ENCODE results near the gene ATP5IF1.
A peak's percentile ranks its signal among the peaks of the same experiment; 100 is the strongest.

Gene ATP5IF1

DNA sequence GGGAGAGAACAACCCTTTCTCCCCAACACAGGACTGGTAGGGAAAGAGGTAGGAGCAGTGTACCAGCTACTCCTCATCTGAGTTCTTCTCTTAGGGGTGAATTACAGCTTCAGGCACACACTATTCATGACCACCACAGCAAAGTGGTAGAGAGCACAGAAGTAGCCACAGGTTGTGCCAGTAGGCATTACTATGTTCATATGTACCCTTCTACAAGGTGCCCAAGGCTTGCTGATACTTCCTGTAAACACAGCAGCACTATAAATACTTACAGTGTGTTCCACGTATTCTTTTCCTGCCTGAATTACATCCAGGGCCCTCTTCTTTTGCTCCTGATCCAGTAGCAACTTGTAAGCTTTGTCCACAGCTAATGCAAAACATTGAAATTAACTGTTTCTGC, 26.2 kb upstream of the ATP5IF1 start:
- TF ChIP-seq, protein P1, sequence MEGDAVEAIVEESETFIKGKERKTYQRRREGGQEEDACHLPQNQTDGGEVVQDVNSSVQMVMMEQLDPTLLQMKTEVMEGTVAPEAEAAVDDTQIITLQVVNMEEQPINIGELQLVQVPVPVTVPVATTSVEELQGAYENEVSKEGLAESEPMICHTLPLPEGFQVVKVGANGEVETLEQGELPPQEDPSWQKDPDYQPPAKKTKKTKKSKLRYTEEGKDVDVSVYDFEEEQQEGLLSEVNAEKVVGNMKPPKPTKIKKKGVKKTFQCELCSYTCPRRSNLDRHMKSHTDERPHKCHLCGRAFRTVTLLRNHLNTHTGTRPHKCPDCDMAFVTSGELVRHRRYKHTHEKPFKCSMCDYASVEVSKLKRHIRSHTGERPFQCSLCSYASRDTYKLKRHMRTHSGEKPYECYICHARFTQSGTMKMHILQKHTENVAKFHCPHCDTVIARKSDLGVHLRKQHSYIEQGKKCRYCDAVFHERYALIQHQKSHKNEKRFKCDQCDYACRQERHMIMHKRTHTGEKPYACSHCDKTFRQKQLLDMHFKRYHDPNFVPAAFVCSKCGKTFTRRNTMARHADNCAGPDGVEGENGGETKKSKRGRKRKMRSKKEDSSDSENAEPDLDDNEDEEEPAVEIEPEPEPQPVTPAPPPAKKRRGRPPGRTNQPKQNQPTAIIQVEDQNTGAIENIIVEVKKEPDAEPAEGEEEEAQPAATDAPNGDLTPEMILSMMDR (IDR thresholded peaks at IDR 0.05; ENCODE audit: control insufficient read depth, insufficient read depth, low read depth, low read length, missing control alignments): no peak
- DNase-seq (ENCODE audit: low read depth): no peak
- no peak overlapping the region for H3K4me3 ChIP-seq (ENCODE audit: control insufficient read depth, low read depth, low read length)

DNA sequence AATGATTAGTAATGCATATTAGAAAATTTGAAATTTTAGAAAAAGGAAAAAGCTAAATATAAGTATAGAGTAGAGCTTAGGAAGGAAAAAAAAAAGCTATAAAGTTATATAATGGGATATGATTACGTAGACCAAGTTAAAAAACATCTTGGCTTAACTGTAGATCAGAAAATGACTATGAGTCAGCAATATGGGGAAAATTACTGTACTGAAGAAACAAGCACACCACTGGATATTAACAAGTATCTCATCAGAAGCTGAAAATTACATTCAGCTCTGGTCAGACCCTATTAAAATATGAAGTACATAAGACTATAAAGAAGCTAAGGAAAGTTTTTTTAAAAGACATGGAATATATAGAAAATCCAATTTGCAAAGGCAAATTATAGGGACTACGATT, 22.6 kb upstream of the ATP5IF1 start:
- TF ChIP-seq, protein P1 (IDR thresholded peaks at IDR 0.05; ENCODE audit: control insufficient read depth, insufficient read depth, low read depth, low read length, missing control alignments): no peak
- no peak for DNase-seq (ENCODE audit: low read depth)
- no peak overlapping the region for H3K4me3 ChIP-seq (ENCODE audit: control insufficient read depth, low read depth, low read length)

DNA sequence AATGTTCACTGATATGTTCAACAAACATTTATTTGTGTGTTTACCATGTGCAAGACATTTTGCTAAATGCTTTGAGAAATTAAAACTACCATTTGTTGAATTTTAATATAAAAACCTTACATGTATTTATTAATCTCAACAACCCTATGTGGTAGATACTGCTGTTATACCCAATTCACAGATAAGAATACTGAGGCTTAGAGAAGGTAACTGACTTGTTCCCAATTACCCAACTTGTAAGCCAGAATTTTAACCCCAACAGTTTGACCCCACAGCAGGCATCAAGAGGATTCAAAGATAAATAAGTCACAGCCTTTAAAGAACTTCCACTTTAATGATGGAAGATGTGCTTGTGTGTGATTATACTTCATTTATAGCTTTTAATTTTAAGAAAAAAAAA, 6.8 kb upstream of the ATP5IF1 start:
- TF ChIP-seq, protein P1 (IDR thresholded peaks at IDR 0.05; ENCODE audit: control insufficient read depth, insufficient read depth, low read depth, low read length, missing control alignments): no peak
- DNase-seq (ENCODE audit: low read depth): no peak
- no peak overlapping the region for H3K4me3 ChIP-seq (ENCODE audit: control insufficient read depth, low read depth, low read length)

DNA sequence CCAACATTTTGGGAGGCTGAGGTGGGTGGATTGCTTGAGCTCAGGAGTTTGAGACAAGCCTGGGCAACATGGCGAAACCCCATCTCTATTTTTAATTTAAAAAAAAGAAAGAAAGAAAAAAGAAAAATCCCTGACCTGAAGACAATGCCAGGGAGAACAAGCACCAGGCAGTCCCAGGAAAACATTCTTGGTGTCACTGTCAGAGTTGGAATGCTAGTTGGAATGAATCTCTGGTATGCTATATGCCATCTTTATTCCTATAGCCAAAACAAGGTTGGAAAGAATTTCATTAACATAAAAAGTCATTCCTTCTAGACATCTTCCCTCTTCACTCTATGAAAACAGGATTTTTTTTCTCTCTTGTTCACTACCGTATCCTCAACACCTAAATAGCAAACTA, 5.9 kb upstream of the ATP5IF1 start:
- TF ChIP-seq, protein P1 (IDR thresholded peaks at IDR 0.05; ENCODE audit: control insufficient read depth, insufficient read depth, low read depth, low read length, missing control alignments): no peak
- no peak for DNase-seq (ENCODE audit: low read depth)
- H3K4me3 ChIP-seq (ENCODE audit: control insufficient read depth, low read depth, low read length): no peak overlapping the region

DNA sequence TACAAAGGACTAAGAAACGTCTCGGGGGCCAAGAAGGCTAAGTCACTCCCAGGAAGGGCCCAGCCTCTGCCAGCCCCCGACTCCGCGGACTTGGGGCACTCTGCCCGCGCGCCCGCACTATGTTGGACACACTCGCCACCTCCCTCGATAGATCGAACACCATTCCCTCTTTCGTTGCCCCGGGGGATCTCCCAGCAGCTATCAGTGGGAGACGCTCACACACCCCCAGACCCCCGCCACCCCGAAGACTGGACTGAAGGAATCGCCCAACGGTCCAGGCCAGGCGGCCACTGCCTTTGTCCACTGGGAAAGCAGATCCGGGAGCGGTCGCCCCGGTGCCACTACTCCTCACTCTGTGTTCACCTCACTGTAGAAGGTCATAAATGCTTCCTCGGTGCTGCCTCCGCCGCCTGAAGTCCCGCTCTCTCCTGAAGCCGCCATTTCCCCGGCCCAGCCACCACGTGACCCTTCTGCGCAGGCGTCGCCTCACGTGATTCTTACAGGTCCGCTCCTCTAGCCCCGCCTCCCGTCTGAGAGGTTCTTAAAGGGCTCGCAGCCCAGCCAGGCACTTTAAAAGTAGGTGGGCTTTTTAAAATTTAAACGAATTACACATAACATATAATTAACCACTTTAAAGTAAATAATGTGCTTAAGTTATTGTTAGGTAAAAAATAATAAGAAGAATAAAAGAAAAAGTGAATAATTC, 3.2 kb upstream of the ATP5IF1 start, which contains the start of gene DNAJC8:
Gene DNAJC8 (minus strand): TSS at position 472 of the 706 bp plus-strand sequence. CDS start 31 bp downstream, at position 441.
- peak; percentile 49 for DNase-seq (ENCODE audit: low read depth)
- peak within 1 kb of the TSS; percentile 94 for H3K4me3 ChIP-seq (ENCODE audit: control insufficient read depth, low read depth, low read length)
- TF ChIP-seq, protein P1 (IDR thresholded peaks at IDR 0.05; ENCODE audit: control insufficient read depth, insufficient read depth, low read depth, low read length, missing control alignments): no peak

DNA sequence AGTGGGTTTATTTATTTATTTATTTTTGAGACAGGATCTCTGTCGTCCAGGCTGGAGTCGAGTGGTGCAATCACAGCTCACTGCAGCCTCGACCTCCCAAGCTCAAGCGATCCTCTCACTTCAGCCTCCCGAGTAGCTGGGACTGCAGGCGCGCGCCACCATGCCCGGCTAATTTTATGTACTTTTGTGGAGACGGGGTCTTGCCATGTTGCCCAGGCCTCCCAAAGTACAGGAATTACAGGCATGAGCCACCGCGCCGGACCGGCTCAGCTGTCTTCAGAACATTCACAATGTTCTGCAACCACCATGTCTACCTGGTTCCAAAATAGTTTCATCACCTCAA, 2.7 kb upstream of the ATP5IF1 start:
- no peak for DNase-seq (ENCODE audit: low read depth)
- no peak overlapping the region for H3K4me3 ChIP-seq (ENCODE audit: control insufficient read depth, low read depth, low read length)

More for the DNA sequence above, 2.7 kb upstream of the ATP5IF1 start:
- TF ChIP-seq, protein P1 (IDR thresholded peaks at IDR 0.05; ENCODE audit: control insufficient read depth, insufficient read depth, low read depth, low read length, missing control alignments): no peak
